SU-DHL-6 (cell line): Measurements from ENCODE around the gene HPS5.

Experiments used
- CTCF ChIP-seq: fragments of 200-600 bp; sonication (generic); IDR thresholded peaks from one replicate; pipeline ENCODE4 v1.5.1; 2017; ENCODE audit warnings: antibody characterized with exemption, mild to moderate bottlenecking, low read length, moderate library complexity; ENCODE audit not compliant: insufficient read depth, poor library complexity, severe bottlenecking
- EZH2phosphoT487 ChIP-seq: fragments of 200-600 bp; sonication (generic), shearing (Covaris generic); conservative IDR thresholded peaks from 2 replicates; pipeline ENCODE4 v1.6.1; 2018; ENCODE audit warnings: mild to moderate bottlenecking, antibody characterized with exemption, low read length, moderate library complexity, mixed read lengths

GRCh38 chr11:18312012-18312411, 9.9 kb downstream of the HPS5 start:
- no peak for TF ChIP-seq CTCF
- no peak for TF ChIP-seq EZH2phosphoT487
